NCI-H2029 (cell line): ENCODE measurements around the gene ABCA8.

Source experiments
- DNase-seq: peaks from one replicate; lab custom pipeline; 2025; lab: John Stamatoyannopoulos, UW

ABCA8 gene

GRCh38 chr17:68941761-68942160 is 13.4 kb downstream of the ABCA8 start:
- no peak for DNase-seq

GRCh38 chr17:68939195-68939594 is 16.0 kb downstream of the ABCA8 start:
- no peak for DNase-seq

GRCh38 chr17:68937890-68938514 is 17.2 kb downstream of the ABCA8 start:
- DNase-seq = no peak

- DNase-seq = no peak
These were observed 27.7 kb downstream of the ABCA8 start for GRCh38 chr17:68927516-68927915.

- DNase-seq = no peak
These were observed 30.1 kb downstream of the ABCA8 start for GRCh38 chr17:68924793-68925720.

- DNase-seq = no peak
These were observed 44.3 kb downstream of the ABCA8 start for GRCh38 chr17:68910789-68911431.

GRCh38 chr17:68910251-68910705 is 44.9 kb downstream of the ABCA8 start:
- no peak for DNase-seq

GRCh38 chr17:68909066-68909465 is 46.1 kb downstream of the ABCA8 start:
- no peak for DNase-seq

GRCh38 chr17:68908045-68908444 is 47.1 kb downstream of the ABCA8 start:
- DNase-seq = no peak

- DNase-seq = no peak
These were observed 48.6 kb downstream of the ABCA8 start for GRCh38 chr17:68906638-68907037.

- DNase-seq = no peak
These were observed 51.9 kb downstream of the ABCA8 start for GRCh38 chr17:68903286-68903685.

GRCh38 chr17:68897557-68897956 is 57.6 kb downstream of the ABCA8 start:
- DNase-seq = no peak

- no peak for DNase-seq
These were observed 62.5 kb downstream of the ABCA8 start for GRCh38 chr17:68892658-68893057.

- DNase-seq = no peak
These were observed 63.0 kb downstream of the ABCA8 start for GRCh38 chr17:68892193-68892592.

GRCh38 chr17:68886401-68886800 is 68.8 kb downstream of the ABCA8 start:
- no peak for DNase-seq

GRCh38 chr17:68884888-68885287 is 70.3 kb downstream of the ABCA8 start:
- no peak for DNase-seq

GRCh38 chr17:68878226-68878885 is 76.8 kb downstream of the ABCA8 start:
- no peak for DNase-seq

- no peak for DNase-seq
These were observed 83.7 kb downstream of the ABCA8 start for GRCh38 chr17:68871447-68871846.

- no peak for DNase-seq
These were observed 84.2 kb downstream of the ABCA8 start for GRCh38 chr17:68870976-68871375.

- no peak for DNase-seq
These were observed 84.9 kb downstream of the ABCA8 start for GRCh38 chr17:68870161-68870826.

- no peak for DNase-seq
These were observed 86.5 kb downstream of the ABCA8 start for GRCh38 chr17:68868708-68869107.
